HEK293 (cell line): ENCODE results near the gene UTP25.

ENCODE experiments used
- EGR2 ChIP-seq: fragments of 450-650 bp; formaldehyde crosslinking; IDR thresholded peaks from 2 replicates; pipeline ENCODE4 v1.5.1; 2016; ENCODE audit warnings: low read depth, missing biosample characterization, missing genetic modification characterization
- ELK4 ChIP-seq: IDR thresholded peaks from 2 replicates; pipeline ENCODE4 v1.6.1; 2011; ENCODE audit warnings: mild to moderate bottlenecking, low read depth, low read length, borderline replicate concordance
- GFI1B ChIP-seq: fragments of 450-650 bp; formaldehyde crosslinking; IDR thresholded peaks from 2 replicates; pipeline ENCODE4 v1.5.1; 2016; ENCODE audit warnings: missing biosample characterization, missing genetic modification characterization
- YY1 ChIP-seq: fragments of 450-650 bp; formaldehyde crosslinking; IDR thresholded peaks from 2 replicates; pipeline ENCODE4 v1.5.1; 2018; ENCODE audit warnings: missing biosample characterization, missing genetic modification characterization
- ZFP37 ChIP-seq: fragments of 450-650 bp; formaldehyde crosslinking; IDR thresholded peaks from 2 replicates; pipeline ENCODE4 v1.5.1; 2016; ENCODE audit warnings: missing biosample characterization, missing genetic modification characterization
- ZNF155 ChIP-seq: fragments of 450-650 bp; formaldehyde crosslinking; IDR thresholded peaks from 2 replicates; pipeline ENCODE4 v1.5.1; 2016; ENCODE audit warnings: missing biosample characterization, missing genetic modification characterization
- ZNF214 ChIP-seq: fragments of 450-650 bp; formaldehyde crosslinking; IDR thresholded peaks from 2 replicates; pipeline ENCODE4 v1.5.1; 2017; ENCODE audit warnings: missing biosample characterization, mild to moderate bottlenecking, missing genetic modification characterization, borderline replicate concordance
- ZNF239 ChIP-seq: fragments of 450-650 bp; formaldehyde crosslinking; IDR thresholded peaks from 2 replicates; pipeline ENCODE4 v1.5.1; 2016; ENCODE audit warnings: missing biosample characterization, missing genetic modification characterization
- ZNF26 ChIP-seq: fragments of 450-650 bp; formaldehyde crosslinking; IDR thresholded peaks from 2 replicates; pipeline ENCODE4 v1.5.1; 2016; ENCODE audit warnings: missing biosample characterization, missing genetic modification characterization
- ZNF341 ChIP-seq: fragments of 450-650 bp; formaldehyde crosslinking; IDR thresholded peaks from 2 replicates; pipeline ENCODE4; 2016; ENCODE audit warnings: low read depth, missing biosample characterization, missing genetic modification characterization
- ZNF513 ChIP-seq: fragments of 450-650 bp; IDR thresholded peaks from 2 replicates; pipeline ENCODE4 v1.5.1; 2018; ENCODE audit warnings: missing biosample characterization, missing genetic modification characterization
- ZNF518A ChIP-seq: fragments of 450-650 bp; formaldehyde crosslinking; conservative IDR thresholded peaks from 2 replicates; pipeline ENCODE4 v1.5.1; 2016; ENCODE audit warnings: low read depth, missing biosample characterization, missing genetic modification characterization
- ZNF521 ChIP-seq: fragments of 450-650 bp; formaldehyde crosslinking; IDR thresholded peaks from 2 replicates; pipeline ENCODE4 v1.5.1; 2017; ENCODE audit warnings: missing biosample characterization, mild to moderate bottlenecking, missing genetic modification characterization
- ZNF555 ChIP-seq: fragments of 450-650 bp; formaldehyde crosslinking; conservative IDR thresholded peaks from 2 replicates; pipeline ENCODE4 v1.5.1; 2017; ENCODE audit warnings: missing biosample characterization, mild to moderate bottlenecking, missing genetic modification characterization, inconsistent platforms
- ZNF585B ChIP-seq: fragments of 450-650 bp; formaldehyde crosslinking; IDR thresholded peaks from 2 replicates; pipeline ENCODE4 v1.5.1; 2016; ENCODE audit warnings: missing biosample characterization, missing genetic modification characterization
- ZNF623 ChIP-seq: fragments of 450-650 bp; formaldehyde crosslinking; IDR thresholded peaks from 2 replicates; pipeline ENCODE4 v1.5.1; 2016; ENCODE audit warnings: missing biosample characterization, missing genetic modification characterization
- ZNF626 ChIP-seq: fragments of 450-650 bp; sonication (Bioruptor Pico); formaldehyde crosslinking; IDR thresholded peaks from 2 replicates; pipeline ENCODE4 v1.5.1; 2018; ENCODE audit warnings: missing biosample characterization, missing genetic modification characterization, inconsistent platforms
- ZNF701 ChIP-seq: fragments of 450-650 bp; formaldehyde crosslinking; IDR thresholded peaks from 2 replicates; pipeline ENCODE4 v1.5.1; 2016; ENCODE audit warnings: missing biosample characterization, missing genetic modification characterization
- ZNF777 ChIP-seq: fragments of 450-650 bp; formaldehyde crosslinking; IDR thresholded peaks from 2 replicates; pipeline ENCODE4 v1.5.1; 2017; ENCODE audit warnings: missing biosample characterization, missing genetic modification characterization, borderline replicate concordance
- ZNF785 ChIP-seq: fragments of 450-650 bp; formaldehyde crosslinking; IDR thresholded peaks from 2 replicates; pipeline ENCODE4 v1.5.1; 2016; ENCODE audit warnings: missing biosample characterization, missing genetic modification characterization
- ZNF791 ChIP-seq: fragments of 450-650 bp; formaldehyde crosslinking; IDR thresholded peaks from 2 replicates; pipeline ENCODE4 v1.5.1; 2016; ENCODE audit warnings: missing biosample characterization, missing genetic modification characterization
- TF ChIP-seq, protein P1 (sequence below): fragments of 450-650 bp; formaldehyde crosslinking; IDR thresholded peaks from 2 replicates; pipeline ENCODE4 v1.5.1; 2016; ENCODE audit warnings: missing biosample characterization, missing genetic modification characterization
- TF ChIP-seq, protein P2 (sequence below): fragments of 450-650 bp; formaldehyde crosslinking; IDR thresholded peaks from 2 replicates; pipeline ENCODE4 v1.5.1; 2016; ENCODE audit warnings: missing biosample characterization, missing genetic modification characterization

The UTP25 gene

DNA sequence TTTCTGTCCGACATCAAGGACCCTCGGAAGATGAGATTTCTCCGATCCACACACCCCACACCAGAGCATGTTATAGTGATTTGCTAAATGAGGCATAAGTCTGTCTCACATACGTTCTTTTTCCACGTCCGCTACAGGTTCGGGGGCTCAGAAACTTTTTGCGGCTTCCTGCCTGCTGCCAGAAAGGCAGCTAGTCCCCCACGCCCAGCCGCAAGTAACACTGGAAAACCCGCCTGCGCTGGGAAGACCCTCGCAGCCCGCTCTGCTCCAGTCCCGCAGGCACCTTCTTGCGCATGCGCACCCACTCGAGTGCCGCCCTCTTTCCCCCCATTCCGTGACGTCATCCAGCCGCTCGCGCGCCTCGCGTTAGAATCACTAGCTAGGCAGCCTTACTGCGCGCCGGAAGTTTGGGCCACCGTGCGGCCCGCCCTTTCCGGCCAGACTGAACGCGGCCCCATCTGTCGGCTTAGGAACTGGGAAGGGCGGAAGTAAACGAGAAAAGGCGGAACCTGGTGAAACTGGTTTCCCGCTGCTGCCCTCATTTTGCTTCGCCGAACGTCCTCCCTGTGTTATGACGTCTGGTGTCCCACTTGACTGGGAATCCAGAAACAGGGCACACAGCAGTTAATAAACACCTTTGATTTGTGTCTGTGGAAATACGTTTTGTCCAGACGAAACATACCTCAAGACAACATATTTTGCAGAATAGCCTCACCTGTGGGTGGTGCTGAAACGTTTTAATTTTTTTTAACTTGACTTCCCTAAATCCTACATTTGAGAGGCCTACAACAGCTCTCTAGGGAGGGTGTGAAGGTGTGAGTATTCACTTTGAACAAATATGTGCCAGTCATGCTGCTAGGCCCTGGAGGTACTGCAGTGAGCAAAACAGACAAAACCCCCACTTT lies 43.3 kb upstream of the UTP25 start, which contains the start of gene C1orf74 (continued):
- 0 out of 2 replicates have a peak, but pooled peaks have one; percentile 45 for TF ChIP-seq ZNF626 (tag by site-specific recombination)
- no peak for TF ChIP-seq ZNF239 (tag by site-specific recombination)
- TF ChIP-seq ZNF777 (tag by site-specific recombination), result no peak
- TF ChIP-seq ZNF214 (tag by site-specific recombination), result no peak
- TF ChIP-seq, protein P1, sequence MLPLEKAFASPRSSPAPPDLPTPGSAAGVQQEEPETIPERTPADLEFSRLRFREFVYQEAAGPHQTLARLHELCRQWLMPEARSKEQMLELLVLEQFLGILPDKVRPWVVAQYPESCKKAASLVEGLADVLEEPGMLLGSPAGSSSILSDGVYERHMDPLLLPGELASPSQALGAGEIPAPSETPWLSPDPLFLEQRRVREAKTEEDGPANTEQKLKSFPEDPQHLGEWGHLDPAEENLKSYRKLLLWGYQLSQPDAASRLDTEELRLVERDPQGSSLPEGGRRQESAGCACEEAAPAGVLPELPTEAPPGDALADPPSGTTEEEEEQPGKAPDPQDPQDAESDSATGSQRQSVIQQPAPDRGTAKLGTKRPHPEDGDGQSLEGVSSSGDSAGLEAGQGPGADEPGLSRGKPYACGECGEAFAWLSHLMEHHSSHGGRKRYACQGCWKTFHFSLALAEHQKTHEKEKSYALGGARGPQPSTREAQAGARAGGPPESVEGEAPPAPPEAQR, result no peak
- TF ChIP-seq ZNF785, result no peak
- no peak for TF ChIP-seq ZNF555 (tag by site-specific recombination)
- no peak for TF ChIP-seq ZNF585B (tag by site-specific recombination)
- peak; percentile 100 for TF ChIP-seq ZNF518A (tag by site-specific recombination)
- no peak for TF ChIP-seq GFI1B
- TF ChIP-seq ZNF521 (tag by site-specific recombination), result no peak
- TF ChIP-seq, protein P2, sequence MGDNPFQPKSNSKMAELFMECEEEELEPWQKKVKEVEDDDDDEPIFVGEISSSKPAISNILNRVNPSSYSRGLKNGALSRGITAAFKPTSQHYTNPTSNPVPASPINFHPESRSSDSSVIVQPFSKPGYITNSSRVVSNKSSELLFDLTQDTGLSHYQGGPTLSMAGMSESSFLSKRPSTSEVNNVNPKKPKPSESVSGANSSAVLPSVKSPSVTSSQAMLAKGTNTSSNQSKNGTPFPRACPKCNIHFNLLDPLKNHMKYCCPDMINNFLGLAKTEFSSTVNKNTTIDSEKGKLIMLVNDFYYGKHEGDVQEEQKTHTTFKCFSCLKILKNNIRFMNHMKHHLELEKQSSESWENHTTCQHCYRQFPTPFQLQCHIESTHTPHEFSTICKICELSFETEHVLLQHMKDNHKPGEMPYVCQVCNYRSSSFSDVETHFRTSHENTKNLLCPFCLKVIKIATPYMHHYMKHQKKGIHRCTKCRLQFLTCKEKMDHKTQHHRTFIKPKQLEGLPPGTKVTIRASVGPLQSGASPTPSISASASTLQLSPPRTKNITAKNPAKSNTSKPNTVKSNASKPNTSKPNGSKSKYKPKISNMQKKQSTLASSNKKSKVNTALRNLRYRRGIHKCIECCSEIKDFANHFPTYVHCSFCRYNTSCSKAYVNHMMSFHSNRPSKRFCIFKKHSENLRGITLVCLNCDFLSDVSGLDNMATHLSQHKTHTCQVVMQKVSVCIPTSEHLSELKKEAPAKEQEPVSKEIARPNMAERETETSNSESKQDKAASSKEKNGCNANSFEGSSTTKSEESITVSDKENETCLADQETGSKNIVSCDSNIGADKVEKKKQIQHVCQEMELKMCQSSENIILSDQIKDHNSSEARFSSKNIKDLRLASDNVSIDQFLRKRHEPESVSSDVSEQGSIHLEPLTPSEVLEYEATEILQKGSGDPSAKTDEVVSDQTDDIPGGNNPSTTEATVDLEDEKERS (tag by site-specific recombination), result no peak
- no peak for TF ChIP-seq ZNF513 (tag by site-specific recombination)
- no peak for TF ChIP-seq ZNF791 (tag by site-specific recombination)
- no peak for TF ChIP-seq ELK4
- TF ChIP-seq ZNF341 (tag by site-specific recombination), result peak; percentile 60
- TF ChIP-seq ZNF155 (tag by site-specific recombination), result no peak
- TF ChIP-seq YY1 (tag by site-specific recombination), result peak; percentile 68; the same call in 1 of the 2 replicates
- TF ChIP-seq ZNF701 (tag by site-specific recombination), result no peak
- no peak for TF ChIP-seq EGR2
- no peak for TF ChIP-seq ZNF26 (tag by site-specific recombination)
- TF ChIP-seq ZFP37 (tag by site-specific recombination), result peak; percentile 55; the same call in 1 of the 2 replicates
- no peak for TF ChIP-seq ZNF623 (tag by site-specific recombination)
